Activated CD8-positive, alpha-beta memory T cell treated with anti-CD3 and anti-CD28 coated beads for 24 hours (primary cell): ENCODE results near the gene DDIT3.
"Not testable (repeated sequence)": the region's sequence is repeated elsewhere in the genome, so short reads cannot be mapped to it uniquely, and the experiment has no call there.

ENCODE experiments used
- DNase-seq: peaks from one replicate; pipeline ENCODE4 v3.0.0-alpha.2; 2020

DDIT3 gene, protein sequence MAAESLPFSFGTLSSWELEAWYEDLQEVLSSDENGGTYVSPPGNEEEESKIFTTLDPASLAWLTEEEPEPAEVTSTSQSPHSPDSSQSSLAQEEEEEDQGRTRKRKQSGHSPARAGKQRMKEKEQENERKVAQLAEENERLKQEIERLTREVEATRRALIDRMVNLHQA

DNA sequence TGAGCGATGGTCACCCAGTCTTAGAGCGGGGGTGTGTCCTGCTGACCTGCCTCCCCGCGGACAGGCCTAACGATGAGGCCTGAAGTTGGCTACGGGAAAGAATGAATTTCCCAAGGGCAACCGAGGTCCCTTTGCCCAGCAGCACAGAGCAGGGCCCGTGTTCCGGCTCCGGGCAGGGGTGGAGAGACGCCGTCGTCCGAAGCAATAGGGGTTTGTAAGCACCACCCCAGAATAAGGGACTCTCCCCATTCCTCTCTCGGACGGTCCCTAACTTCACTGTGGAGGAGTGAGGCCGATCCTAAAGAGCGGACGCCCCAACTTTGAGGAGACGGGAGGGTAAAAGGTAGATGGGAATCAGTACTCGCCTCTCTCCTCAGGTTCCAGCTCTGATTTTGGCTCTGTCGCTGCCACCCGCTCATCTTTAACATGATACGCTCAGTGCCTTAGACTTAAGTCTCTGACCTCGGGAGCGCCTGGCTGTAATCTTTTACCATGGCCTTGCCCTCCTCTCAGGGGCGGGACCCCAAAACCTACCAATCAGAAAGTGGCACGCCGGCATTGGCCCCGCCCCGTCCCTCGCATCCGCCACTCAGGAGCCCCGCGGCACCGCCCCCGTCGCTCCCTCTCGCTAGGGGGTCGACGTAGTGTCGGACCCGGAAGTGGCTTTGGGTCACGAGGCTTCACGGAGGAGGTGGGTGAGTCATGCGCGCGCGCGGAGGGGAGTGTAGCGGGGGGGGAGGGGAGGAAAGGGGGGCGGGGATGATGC lies at the start of gene DDIT3:
Gene DDIT3, minus strand, starts transcription at position 462 of the 766 bp plus-strand sequence. CDS start 3,108 bp downstream, outside the sequence.
- DNase-seq, result peak; percentile 99

DNA sequence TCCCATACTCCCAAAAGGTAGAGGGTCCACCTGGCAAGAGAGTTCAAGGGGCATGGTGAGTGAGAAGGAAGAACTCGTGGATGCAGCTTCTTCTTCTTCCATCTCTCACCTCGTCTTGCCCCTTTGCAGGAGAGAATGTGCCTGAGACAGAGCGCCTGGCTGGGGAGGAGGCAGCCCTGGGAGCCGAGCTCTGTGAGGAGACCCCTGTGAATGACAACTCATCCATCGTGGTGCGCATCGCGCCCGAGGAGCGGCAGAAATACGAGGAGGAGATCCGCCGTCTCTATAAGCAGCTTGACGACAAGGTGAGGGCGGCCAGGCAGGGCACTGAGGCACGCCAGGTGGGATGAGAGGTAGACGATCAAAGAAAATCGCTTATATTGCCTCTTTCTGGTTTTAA lies 49.5 kb upstream of the DDIT3 start:
- no peak for DNase-seq

- no peak for DNase-seq
These were observed 48.5 kb upstream of the DDIT3 start for GRCh38 chr12:57568838-57569237.

GRCh38 chr12:57564178-57564740 lies 43.9 kb upstream of the DDIT3 start:
- no peak for DNase-seq

DNA sequence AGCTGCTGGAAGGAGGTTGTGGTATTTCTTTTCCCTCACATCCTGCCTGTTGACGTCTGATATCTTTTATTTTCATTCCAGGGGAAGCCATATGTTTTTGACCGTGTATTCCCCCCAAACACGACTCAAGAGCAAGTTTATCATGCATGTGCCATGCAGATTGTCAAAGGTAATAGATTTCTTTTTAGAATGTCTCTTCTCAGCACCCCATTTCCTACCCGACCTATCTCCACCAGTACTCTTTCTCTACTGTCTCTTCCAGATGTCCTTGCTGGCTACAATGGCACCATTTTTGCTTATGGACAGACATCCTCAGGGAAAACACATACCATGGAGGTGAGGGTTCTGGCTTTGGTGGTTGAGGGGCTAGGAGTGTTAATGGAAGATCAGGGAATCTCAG lies 43.0 kb upstream of the DDIT3 start:
- no peak for DNase-seq

DNA sequence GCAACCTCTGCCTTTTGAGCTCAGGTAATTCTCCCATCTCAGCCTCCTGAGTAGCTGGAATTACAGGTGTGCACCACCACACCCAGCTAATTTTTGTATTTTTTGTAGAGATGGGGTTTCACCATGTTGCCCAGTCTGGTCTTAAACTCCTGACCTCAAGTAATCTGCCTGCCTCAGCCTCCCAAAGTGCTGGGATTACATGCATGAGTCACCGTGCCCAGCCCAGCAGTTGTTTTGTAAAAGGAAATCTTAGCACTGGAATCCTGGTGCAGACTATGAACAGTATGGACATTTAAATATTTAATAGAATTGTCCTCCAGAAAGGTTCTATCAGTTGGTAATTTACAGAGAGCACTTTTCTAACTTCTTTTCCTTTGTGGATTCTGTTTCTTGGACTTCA lies 40.8 kb upstream of the DDIT3 start:
- not testable (repeated sequence) for DNase-seq

- DNase-seq, result no peak
These were observed 40.2 kb upstream of the DDIT3 start for GRCh38 chr12:57560516-57560915.

GRCh38 chr12:57558864-57559263 lies 38.5 kb upstream of the DDIT3 start:
- DNase-seq, result no peak

DNA sequence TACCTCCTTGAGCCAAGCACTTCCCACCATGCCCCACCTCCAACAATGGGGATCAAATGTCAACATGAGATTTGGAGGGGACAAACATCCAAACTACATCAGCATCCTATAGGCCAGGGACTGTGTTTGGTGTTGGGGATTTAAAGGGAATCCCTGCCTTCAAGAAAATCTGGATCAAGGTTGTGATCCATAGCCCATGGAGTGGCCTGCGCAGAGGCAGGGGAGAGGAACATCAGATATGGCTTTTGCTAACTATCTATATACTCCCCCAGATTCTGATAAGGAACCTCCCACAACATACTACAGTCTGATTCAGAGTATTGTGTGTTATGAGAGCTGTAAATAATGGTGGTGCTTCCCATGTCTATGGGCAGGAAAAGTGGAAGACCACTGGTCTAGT lies 34.6 kb upstream of the DDIT3 start:
- DNase-seq, result no peak

GRCh38 chr12:57554453-57554852 lies 34.1 kb upstream of the DDIT3 start:
- DNase-seq, result no peak

DNA sequence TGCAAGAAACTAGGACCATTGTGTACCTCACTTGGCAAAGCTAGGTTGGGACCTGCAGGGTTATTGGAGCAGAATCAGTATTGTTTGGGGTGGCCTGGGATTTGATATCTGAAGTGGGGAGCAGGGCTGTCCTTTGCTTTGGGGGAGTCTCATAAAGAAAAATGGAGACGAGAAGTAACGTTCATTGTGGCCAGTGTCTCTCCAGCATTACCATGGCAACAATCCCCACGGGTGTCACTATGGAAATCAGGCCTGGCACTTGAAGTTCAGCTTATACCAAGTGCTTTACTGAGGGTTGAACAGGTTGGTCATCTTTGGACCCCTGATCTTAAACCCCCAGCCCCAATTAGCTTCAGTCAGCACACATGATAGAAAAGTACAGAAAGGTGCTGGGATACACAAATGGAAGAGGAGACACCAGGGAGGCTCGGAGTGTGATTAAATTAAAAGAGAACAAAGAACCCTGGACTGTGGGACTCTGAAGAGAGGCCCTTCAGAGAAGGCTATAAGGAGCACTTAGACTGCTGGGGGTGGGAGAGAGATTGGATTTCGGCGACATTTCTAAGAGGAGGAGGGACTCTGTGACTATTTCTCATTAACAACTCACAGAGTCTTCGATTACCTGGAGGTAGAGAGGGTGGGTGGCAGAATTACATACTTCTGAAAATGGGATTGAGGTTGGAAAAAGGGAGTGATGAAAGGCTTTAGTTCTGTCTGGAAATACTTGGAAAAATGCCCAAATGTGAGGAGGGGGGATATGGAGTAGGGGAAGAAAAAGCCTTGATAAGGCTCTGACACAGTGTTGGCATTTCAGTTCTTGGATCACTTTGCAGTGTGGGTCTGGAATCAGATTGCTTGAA lies 33.3 kb upstream of the DDIT3 start:
- no peak for DNase-seq

DNA sequence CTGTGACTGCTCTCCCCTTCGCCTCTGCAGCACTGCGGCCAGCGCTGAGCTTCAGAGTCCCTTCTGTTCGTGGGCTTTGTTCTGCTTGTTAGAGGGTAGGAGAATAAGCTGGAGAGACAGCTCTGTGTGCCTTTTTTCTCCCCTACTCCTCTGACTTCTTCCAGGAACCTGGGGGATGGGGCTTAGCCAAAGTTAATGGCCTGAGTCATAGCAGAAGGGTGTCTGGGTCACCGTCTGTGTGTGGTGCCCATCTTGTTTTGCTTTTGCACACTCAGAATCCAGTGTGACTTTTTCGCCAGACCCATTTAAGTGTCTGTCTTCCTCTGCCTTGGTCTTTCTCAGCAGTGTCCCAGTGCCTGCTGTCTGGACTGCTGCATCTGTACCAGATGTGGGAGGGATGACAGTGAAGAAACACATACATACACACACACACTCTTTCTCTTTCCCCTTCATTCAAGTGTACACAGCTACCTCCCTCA lies 32.6 kb upstream of the DDIT3 start:
- DNase-seq, result no peak

DNA sequence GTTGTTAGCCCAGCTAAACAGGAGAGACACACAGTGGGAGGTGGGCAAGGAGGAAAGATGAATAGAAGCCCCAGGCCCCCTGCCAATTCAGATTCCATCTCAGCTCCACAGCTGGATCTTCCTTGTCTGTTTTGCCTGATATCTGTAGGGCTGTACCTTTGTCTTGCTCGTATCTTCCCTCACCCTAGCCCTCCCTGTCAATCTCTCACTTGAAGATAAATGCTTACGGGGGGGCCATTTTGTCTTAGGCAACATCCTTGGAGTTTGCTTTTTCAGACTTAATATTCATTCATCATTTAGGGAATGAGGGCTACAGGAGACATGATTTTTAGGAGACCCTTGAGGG lies 32.0 kb upstream of the DDIT3 start:
- DNase-seq, result no peak

GRCh38 chr12:57551637-57552305 lies 31.5 kb upstream of the DDIT3 start:
- DNase-seq, result no peak

DNA sequence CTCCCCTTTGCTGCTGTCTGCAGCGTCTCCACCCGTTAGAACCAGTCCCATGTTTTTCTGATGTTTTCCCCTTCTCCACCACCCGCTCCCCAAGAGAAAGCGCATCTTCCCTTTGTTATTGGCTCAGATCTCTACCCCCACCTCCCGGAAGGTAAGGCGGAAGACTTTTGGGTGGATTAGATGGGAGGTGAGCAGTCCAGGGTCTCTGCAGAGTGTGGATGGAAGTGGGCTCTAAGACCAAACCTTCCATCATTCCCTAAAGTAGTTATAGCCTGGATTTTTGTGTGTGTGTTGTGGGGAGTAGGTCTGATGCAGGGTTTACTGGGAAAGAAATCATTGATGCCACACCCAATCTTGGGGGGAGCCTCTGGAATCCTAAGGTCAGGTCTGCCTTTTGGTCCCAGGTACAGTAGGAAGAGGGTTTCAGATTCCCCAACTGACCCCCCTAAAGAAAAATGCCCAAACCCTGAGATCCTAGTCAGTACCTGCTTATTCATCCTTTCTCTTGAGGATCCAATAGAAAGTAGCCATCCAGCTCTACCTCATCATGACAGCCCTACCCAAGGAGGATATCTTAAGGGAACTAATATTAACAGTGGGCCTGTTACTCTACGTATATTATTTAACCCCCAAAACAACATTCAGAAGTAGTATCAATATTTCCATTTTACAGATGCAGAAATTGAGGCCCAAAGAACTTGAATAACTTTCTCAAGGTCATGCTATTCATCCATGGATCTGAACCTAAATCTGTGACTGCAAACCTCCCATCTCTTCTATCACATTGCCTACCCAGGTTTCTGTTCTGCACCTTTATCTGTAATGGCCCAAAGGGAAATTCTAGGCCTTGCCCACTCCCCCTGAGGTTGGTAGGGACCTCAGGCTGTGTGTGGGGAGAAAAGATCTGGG lies 30.6 kb upstream of the DDIT3 start:
- DNase-seq, result no peak

DNA sequence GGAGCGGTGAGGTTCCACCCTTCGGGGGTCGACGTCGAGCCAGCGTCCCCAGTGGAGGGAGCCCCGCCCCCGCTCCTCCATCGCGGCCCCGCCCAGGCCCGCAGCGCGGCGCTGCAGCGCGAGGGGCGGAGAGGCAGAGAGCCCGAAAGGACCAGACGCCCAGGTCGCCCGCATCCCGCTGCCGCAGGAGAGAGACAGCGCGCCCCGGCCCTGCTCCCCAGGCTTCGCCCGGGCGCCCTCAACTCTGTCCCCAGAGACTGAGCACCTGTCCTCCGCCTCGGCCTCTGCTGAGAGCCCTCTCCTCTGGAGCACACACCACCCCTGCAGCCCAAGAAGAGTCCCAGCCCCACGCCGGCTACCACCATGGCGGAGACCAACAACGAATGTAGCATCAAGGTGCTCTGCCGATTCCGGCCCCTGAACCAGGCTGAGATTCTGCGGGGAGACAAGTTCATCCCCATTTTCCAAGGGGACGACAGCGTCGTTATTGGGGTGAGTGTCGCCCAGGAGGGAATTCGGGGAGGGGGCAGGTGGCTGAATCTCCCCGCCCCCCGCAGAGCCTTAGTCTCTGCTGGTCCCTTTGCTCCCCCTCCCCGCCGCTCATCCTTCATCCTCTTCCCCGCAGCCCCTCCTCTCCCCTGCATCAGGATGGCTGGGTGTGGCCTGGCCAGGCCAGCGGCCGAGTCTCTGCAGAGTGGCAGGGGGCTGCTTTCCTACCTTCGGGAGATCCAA lies 29.8 kb upstream of the DDIT3 start, which contains the start of gene KIF5A:
Gene KIF5A, plus strand, starts transcription at position 136 of the 732 bp plus-strand sequence. Its CDS starts 228 bp downstream, at position 364.
- peak; percentile 86 for DNase-seq

GRCh38 chr12:57549203-57549908 lies 29.0 kb upstream of the DDIT3 start:
- no peak for DNase-seq

- no peak for DNase-seq
These were observed 28.2 kb upstream of the DDIT3 start for GRCh38 chr12:57548488-57548887.

- DNase-seq, result no peak
These were observed 27.6 kb upstream of the DDIT3 start for GRCh38 chr12:57548013-57548315.

- no peak for DNase-seq
These were observed 27.1 kb upstream of the DDIT3 start for GRCh38 chr12:57547288-57548012.
